NCI-H2107 treated with DMSO at 0.1 percent for 48 hours (cell line): Measurements from ENCODE around the gene COPS4.
"Not testable (repeated sequence)": the region's sequence is repeated elsewhere in the genome, so short reads cannot be mapped to it uniquely, and the experiment has no call there.

Experiments used
- DNase-seq: peaks from one replicate; lab custom pipeline; 2025; ENCODE audit not compliant: unreplicated experiment; lab: John Stamatoyannopoulos, UW

Gene COPS4

DNA sequence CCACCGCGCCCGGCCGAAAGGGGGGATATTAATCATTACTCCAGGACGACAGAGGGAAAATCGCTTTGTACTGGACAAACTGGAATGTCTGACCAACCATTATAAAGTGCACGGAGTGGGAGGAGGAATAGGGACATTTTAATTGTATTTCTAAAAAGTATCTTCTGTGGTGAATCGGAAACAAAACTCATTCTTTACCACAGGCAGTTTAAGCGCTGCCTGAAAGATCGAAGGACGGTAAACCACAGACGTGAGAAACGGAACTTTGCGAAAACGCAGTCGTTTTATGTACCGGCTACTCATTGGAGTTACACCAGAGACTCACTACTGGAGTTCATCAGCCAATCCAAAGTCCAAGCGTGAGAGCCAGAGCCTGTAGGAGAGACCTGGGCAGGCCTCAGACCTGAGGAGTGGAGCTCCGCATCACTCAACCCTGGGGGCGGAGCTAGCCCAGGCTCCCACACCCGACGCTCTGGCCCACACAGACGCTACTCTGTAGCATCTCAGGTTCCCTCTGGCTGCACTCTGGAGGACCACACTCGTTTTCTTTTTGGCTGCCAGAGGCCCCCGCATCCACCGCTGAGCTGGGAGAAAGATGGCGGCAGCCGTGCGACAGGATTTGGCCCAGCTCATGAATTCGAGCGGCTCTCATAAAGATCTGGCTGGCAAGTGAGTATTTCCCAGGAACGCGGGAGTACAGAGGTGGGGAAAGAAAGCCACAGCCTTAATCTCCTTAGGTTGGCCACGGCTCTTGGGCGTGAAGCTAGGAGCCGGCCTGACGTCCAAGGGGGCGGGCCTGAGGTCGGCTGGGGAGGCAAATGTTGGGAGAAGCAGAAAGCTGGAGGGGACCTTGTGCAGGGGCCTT is at the start of gene COPS4:
COPS4 (plus strand) TSS at position 554 of the 865 bp plus-strand sequence; CDS start at position 596, 42 bp downstream.
- DNase-seq, result peak; percentile 97

DNA sequence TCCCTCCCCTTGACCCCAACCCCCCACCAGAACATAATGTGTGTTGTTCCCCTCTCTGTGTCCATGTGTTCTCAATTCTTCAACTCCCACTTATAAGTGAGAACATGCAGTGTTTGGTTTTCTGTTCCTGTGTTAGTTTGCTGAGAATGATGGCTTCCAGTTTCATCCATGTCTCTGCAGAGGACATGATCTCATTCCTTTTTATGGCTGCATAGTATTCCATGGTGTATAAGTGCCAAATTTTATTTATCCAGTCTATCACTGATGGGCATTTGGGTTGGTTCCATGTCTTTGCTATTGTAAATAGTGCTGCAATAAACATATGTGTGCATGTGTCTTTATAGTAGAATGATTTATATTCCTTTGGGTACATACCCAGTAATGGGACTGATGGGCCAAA is 47.5 kb upstream of the COPS4 start:
- not testable (repeated sequence) for DNase-seq

DNA sequence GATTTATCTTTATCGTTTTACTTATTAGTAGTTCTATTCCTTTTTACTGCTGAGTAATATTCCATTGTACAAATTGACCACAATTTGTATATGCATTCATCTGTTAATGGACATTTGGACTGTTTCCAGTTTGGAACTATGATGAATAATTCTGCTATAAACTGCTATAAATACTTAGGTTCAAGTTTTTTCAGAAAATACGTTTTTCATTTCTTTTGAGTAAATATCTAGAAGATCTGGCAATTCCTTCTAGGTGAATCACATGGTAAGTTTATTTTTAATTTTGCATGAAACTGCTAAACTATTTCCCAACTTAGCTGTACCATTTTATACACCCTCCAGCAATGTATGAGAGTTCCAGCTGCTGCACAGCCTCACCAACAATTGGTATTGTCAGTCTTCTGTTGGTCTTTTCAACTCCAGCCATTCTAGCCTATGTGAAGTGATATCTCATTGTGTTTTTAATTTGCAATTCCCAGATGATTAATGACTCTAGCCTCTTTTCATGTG is 46.6 kb upstream of the COPS4 start:
- no peak for DNase-seq

DNA sequence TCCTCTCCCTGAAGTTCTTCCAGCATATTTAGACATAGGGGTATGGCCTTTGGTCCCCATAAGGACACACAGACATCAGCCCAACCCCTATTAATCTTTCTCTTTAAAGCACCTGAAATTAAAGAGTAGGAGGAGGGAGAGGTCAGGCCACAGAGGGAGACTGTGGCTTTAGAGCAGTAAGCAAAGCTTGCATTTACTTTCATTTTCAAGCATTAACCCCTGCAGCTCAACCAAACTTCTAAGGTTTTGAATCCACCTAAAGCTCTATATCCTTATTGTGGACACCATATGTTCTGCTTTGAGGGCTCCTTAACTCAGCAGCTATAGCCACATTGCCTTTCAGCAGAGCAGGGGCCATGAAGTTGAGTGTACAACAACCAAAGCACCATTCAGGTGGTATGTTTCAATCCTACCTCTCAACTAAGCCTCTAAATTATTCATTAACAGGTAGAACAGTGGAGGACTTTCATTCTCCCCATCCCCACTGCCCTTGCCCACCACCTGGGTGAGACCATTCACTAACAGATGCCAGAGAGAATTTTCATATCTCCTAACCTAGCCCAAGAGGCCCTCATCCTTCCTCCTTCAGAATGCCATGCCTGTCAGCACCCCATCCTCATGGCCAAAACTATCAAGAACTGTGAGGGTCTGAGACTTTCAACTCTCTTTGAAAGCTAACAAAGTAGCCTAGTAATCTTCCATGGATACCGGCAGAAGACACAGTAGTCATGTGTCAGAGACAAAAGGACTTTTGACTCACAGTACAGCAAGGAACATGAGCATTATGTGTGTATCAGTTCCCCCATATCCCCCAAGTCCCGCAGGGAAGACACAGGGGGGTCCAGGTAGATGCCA is 45.2 kb upstream of the COPS4 start:
- no peak for DNase-seq

DNA sequence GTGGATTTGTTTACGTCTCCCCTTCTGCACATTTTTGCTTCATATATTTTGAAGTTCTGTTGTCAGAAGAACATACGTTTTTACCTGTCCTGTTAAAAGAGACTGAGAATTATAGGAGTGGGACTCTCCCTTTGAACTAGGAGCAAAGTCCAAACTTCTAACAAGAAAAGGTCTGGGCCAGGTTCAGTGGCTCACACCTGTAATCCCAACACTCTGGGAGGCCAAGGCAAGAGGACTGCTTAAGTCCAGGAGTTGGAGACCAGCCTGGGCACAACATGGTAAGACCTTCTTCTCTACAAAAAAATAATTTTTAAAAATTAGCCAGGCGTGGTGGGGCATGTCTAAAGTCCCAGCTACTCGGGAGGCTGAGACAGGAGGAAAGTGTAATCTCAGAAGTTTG is 40.1 kb upstream of the COPS4 start:
- DNase-seq, result no peak

DNA sequence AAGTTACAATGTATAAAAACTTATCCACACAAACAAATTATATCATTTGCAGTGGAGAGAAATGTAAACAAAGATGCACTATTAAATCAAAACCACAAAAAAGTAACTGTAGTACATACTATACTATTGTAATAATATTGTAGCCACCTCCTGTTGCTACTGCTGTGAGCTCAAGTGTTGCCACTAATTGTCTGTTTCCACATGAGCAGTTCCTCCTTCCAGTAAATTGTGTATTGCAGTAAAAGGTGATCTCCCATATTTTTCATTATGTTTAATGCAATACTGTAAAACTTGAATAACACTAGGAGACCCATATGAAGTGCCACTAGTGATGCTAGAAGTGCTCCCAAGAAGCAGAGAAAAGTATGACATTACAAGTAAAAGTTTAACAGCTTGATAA is 36.1 kb upstream of the COPS4 start:
- peak; percentile 62 for DNase-seq

DNA sequence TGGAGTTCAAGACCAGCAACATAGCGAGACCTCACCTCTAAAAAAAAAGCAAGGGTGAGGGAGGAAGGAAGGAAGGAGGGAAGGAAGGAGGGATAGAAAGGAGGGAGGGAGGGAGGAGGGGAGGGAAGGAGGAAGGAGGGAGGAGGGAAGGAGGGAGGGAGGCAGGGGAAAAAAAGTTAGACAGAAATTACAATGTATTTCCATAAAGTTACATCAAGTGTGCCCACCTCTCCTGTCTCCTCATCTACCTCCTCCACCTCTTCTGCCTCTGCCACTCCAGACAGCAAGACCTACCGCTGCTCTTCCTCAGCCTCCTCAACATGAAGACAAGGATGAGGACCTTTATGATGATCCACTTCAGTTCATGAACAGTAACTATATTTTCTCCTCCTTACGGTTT is 32.7 kb upstream of the COPS4 start:
- no peak for DNase-seq

DNA sequence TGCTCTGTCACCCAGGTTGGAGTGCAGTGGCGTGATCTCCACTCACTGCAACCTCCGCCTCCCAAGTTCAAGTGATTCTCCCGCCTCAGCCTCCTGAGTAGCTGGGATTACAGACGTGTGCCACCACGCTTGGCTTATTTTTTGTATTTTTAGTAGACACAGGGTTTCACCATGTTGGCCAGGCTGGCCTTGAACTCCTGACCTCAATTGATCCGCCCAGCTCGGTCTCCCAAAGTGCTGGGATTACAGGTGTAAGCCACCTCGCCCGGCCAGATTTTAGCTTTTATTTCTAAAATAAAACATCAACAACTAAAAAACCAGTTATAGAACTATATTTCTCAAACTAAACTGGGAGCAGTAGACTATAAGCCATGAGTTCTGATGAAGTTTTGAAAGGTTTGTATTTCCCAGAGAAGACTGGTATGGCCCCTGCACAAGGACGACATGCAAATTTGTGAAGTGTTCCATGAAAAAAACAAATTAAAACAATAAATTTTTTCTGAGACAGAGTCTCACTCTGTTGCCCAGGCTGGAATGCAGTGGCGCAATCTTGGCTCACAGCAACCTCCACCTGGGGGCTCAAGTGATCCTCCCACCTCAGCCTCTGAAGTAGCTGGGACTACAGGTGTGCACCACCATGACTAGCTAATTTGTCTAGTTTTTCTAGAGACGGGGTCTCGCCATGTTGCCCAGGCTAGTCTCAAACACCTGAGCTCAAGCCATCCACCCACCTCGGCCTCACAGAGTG is 31.8 kb upstream of the COPS4 start:
- DNase-seq, result not testable (repeated sequence)

DNA sequence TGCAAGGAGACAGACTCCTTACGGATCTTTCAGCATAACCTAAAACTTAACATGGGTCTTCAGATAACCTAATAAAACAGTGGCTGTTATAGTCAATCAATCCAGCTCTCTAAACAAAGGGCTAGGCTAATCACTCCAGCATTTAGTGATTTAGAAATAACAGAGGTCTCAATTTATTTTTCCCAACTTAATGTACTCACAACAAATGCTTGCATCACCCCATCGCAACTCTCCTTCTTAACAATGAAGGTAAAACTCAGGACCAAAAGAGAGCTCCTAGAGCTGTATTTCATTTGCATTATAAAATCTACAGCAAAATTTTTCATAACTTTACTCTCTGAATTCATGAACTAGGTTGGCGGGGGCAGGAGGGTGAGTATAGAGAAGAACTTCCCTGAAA is 25.5 kb upstream of the COPS4 start:
- DNase-seq, result no peak

DNA sequence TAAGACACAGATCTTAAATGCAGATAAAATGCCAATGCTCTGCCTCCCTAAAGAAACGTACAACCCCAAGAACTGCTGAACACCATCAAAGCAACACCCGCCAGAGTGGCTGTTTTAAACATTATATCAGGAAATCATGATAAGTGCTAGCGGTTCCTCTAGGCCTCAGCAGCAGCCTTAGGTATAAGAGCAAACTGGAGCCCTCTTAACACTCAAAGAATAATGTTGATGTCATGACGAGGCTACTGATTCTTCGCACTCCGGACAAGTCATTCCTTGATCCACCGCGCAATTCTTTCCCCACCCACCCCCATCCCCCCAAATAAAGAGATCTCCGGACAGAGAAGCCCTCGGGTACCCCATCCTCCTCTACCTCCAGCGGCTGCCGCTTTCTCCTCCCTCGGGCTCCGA is 24.9 kb upstream of the COPS4 start:
- DNase-seq, result no peak

DNA sequence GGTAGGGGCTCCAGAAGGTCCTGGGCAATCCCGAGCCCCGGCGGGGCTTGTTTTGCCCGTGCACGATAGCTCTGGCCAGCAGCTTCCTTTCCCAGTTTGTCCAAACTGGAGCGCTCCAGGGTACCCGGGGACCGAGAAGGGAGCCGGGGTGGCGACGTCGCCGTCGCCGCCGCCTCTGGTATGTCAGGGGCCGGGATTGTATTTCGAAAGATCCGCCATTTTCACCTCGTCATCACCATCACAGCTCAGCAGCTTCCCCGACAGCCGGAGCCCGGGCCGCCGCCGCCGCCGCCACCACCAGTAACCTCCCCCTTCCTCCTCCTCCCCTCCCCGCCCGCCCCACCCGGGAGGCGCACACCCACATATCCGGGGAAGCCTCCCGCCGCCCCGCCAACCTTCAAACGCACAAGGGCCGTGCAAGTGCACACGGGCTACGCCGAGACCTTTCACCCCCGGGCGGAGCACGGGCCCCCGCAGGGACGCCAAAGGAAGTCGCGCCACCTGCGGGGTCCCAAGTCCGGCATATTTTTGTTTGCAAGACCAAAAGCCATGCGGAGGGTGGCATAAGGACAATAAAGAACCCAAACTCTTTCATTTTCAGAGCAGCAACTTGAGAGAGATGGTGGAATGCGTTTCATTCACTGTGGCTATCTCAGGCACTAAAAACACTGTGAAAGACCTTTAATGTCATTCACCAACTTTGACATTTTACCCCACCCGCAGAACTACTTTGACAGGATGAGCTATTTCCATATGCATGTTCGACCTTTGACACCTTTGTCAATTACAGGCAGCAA is 24.3 kb upstream of the COPS4 start, which contains the start of gene LIN54:
LIN54 (minus strand) TSS at position 302 of the 797 bp plus-strand sequence. CDS start 25,979 bp downstream, outside the sequence.
- DNase-seq, result no peak

DNA sequence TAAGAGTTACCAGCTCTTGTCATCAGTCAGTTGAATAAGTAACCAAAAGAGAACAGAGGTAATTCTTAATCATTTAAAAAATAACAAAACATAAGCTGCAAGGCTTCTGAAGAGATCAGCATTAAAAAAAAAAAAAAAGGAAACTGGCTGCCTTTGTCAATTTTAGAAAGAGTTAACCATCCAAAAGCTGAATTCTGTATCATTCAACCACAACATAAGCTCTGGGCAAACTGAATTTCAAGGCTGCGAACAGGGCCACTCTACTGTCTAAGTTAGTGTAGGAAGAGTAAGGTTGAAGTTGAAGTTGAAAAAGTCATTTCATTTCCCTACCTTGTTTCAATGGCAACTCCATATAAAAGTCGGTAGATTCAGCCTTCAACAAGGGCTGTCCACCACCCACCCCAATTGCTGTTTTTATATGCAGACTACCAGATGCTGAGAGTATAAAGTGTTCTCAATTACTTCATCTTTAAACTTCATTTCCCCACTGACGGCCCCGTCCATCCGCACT is 23.2 kb upstream of the COPS4 start:
- no peak for DNase-seq

DNA sequence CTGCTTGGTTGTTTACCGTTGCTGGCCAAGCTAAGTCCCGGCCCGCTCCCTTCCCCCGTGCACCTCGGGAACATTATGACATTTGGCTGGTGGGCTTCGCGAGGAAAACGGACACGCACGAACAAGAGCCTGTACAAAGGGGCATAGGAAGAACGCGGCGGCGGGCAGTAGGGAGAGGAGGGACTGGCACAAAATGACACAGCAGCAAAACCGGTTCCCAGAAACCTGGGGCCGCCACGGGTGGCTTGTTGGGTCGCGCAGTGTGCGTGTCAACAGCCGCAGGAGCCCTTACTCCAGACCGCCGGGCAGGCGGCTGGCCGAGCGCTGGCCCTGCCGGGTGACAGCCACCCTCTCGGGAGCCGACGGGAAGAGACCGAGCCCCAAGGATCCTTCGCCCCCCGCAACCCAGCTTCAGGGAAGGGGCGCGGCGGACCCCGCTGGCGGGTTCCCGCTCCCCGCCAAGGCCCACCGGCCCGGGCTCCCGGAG is 22.7 kb upstream of the COPS4 start:
- DNase-seq, result no peak

DNA sequence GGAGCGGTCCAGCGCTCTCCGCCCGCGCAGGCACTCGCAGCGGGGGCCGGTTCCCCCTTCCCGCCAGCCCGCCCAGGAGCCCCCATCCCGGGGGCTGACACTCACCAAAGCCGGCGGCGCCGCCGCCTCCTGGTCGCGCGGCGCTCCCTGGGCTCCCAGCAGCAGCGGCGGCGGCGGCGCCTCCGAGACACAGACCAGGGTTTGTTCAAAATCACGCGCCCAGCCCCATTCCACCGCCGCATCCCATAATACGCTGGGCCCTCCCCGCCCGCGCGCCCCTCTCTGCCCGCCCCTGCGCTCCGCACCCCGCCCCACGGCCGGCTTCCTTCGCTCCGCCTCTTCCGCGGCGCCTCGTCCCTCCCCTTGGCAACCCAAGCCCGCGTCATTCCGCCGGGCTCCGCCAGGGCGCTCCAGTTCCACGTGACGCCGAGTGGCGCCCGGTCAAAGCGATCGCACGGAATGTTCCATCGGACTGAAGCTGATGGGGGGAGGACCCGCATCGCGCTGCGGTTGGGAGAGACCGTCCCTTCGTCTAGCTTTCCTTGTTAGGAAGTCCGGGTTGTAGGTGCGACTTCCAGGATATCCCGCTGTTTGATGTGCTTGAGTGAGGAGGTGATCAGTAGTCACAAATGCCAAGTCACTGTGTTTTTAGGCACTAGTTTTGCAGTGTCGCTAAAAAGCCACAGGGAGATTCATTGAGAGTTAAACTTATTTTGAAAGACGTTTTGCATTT is 22.1 kb upstream of the COPS4 start:
- peak; percentile 73 for DNase-seq

DNA sequence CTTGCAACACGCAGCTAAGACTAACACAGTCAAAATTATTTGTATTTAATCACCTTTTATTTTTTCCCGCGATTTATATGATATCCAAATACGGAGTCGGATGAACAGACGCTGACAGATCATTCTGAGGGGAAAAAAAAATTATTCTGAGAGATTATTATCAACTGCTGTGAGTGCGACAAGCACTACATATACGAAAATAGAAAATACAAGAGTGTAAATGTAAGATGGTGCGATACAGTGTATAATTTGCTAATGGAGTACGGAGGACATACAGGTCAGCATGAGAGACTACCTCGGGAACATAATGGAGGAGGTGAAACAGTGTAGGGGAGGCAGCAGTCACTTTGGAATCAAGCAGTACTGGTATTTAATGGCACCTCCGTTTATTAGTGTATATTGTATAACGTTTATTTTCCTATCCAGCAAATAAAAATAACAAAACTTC is 21.5 kb upstream of the COPS4 start:
- no peak for DNase-seq

DNA sequence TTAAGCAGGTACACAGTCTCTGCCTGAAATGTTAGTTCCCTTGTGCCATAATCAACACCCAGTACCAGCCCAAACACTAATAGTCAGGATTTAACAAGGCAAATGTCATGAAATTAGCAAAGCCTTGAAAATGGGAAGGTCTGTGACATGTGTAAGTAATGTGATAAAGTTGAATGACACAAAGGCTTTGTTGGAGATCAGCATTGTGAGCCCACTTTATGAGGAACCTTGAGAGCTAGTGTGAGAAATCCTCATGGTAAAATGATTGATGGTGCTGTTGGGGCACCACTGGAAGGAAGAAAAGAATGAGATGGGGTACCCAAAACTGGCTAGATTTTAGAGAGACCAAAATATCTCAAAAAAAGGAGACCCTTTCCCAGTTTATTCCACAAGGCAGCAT is 21.1 kb upstream of the COPS4 start:
- no peak for DNase-seq

DNA sequence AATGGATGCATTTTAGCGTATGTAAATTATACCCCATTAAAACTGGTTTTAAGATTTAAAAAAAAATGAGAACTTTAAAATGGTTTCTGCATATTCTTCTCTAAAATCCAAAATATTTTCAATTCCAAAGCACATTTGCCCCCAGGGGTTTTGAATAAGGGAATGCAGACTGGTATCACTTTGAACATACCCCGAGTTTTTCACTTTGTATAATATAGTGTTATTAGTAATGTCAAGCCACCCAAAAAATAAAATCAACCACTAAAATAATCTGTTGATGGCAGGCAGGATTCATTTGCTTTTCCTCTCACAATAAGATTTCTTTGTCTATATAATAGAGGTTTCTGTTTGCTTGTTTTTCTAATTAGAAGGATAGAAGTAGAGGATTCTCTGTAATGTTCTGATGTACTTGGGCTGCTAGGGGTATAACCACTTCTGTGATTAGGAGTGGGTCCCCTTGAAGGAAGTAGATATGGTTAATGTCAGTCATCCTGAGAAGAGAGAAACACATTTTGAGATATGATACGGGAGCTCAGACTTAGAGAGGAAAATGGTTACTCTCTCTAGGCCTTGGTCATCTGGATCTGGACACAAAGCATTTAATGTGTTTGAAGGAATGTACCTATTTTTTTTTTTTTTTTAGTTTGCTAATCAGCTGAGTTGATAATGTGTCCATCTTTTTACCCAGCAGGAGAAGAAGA is 15.0 kb upstream of the COPS4 start:
- no peak for DNase-seq

DNA sequence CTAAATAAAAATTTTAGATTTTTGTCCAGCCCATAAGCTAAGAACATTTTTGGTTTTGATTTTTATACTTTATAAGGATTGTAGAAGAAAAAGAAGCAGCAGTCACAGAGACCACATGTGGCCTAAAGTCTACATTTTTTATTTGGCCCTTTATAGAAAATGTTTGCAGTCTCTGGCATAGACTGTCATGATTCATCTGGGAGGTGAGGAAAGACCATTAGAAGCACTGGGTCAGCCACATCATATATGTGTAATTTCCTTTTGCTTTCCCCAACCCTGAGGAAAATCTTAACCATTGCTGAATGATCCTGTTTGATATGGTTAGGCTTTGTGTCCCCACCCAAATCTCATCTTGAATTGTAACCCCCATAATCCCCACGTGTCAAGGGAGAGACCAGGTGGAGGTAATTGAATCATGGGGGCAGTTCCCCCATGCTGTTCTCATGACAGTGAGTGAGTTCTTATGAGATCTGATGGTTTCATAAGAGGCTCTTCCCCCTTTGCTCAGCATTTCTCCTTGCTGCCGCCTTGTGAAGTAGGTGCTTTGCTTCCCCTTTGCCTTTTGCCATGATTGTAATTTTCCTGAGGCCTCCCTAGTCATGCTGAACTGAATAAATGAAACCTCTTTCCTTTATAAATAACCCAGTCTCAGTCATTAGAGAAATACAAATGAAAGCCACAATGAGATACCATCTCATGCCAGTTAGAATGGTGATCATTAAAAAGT is 12.1 kb upstream of the COPS4 start:
- DNase-seq, result no peak
